Glutamatergic neuron (in vitro differentiated cells): ENCODE results near the gene PAM. TPM values are rescaled to one million over a fixed set of nuclear protein-coding genes. Genes with fewer than 3 reads are reported as not detected.

ENCODE experiments used
- DNase-seq: peaks from one replicate; pipeline ENCODE4 v3.0.0; 2022
- H3K27ac Mint-ChIP-seq: one replicate; pipeline ENCODE4 v1.8.0; 2020; ENCODE audit warnings: mild to moderate bottlenecking, mixed read lengths, inconsistent platforms; ENCODE audit not compliant: unreplicated experiment
- H3K27me3 Mint-ChIP-seq: one replicate; pipeline ENCODE4 v1.8.0; 2020; ENCODE audit warnings: mild to moderate bottlenecking, moderate library complexity, mixed read lengths, inconsistent platforms; ENCODE audit not compliant: unreplicated experiment
- H3K36me3 Mint-ChIP-seq: one replicate; pipeline ENCODE4 v1.8.0; 2020; ENCODE audit warnings: mild to moderate bottlenecking, mixed read lengths, inconsistent platforms; ENCODE audit not compliant: unreplicated experiment
- H3K4me1 Mint-ChIP-seq: one replicate; pipeline ENCODE4 v1.8.0; 2020; ENCODE audit warnings: mild to moderate bottlenecking, low read depth, mixed read lengths, inconsistent platforms; ENCODE audit not compliant: unreplicated experiment
- H3K4me3 Mint-ChIP-seq: one replicate; pipeline ENCODE4 v1.8.0; 2020; ENCODE audit warnings: mild to moderate bottlenecking, mixed read lengths, inconsistent platforms; ENCODE audit not compliant: unreplicated experiment
- H3K9me3 Mint-ChIP-seq: one replicate; pipeline ENCODE4 v1.8.0; 2020; ENCODE audit warnings: mild to moderate bottlenecking, moderate library complexity, mixed read lengths, inconsistent platforms; ENCODE audit not compliant: unreplicated experiment
- CTCF ChIP-seq: fragments of 200-600 bp; sonication (generic); IDR thresholded peaks from one replicate; pipeline ENCODE4 v1.5.0; 2021; ENCODE audit not compliant: partially characterized antibody, unreplicated experiment
- total RNA-seq: library from RNA; stranded (reverse); fragmentation: NEBNext Ultra II Directional; extraction: Animal tissue kit (Norgen Biotek cat#: 25700); gene quantifications from one replicate; pipeline ENCODE4 v1.2.1, GENCODE V29; 2021; ENCODE audit not compliant: unreplicated experiment

Gene PAM
- total RNA-seq, 1 donor from 2014 or later: 192 TPM

GRCh38 chr5:102975457-102976182 lies 220.5 kb downstream of the PAM start:
- TF ChIP-seq CTCF: no peak
- peak overlapping the region; percentile 92 for H3K27ac Mint-ChIP-seq
- peaks cover 20% of the 10 kb centered on the region for H3K4me1 Mint-ChIP-seq
- peak overlapping the region; percentile 25 for H3K4me3 Mint-ChIP-seq
- no peak for DNase-seq
- peaks cover 3% of the 10 kb centered on the region for H3K9me3 Mint-ChIP-seq
- peaks cover 2% of the 10 kb centered on the region for H3K27me3 Mint-ChIP-seq
- no peaks in the 10 kb centered on the region for H3K36me3 Mint-ChIP-seq

GRCh38 chr5:102981957-102982635 lies 227.0 kb downstream of the PAM start:
- Mint-ChIP-seq H3K27me3 (peaks cover 4% of the 10 kb centered on the region), H3K4me3 (no peak overlapping the region), H3K36me3 (peaks cover 31% of the 10 kb centered on the region), H3K4me1 (no peaks in the 10 kb centered on the region), H3K9me3 (peaks cover 16% of the 10 kb centered on the region), H3K27ac (no peak overlapping the region)
- DNase-seq: no peak
- no peak for TF ChIP-seq CTCF

- no peak for TF ChIP-seq CTCF
- Mint-ChIP-seq H3K27ac (no peak overlapping the region), H3K27me3 (peaks cover 4% of the 10 kb centered on the region), H3K9me3 (peaks cover 16% of the 10 kb centered on the region), H3K4me1 (no peaks in the 10 kb centered on the region), H3K4me3 (no peak overlapping the region), H3K36me3 (peaks cover 28% of the 10 kb centered on the region)
- DNase-seq: no peak
Measured at GRCh38 chr5:102986074-102986473, 231.0 kb downstream of the PAM start.

- Mint-ChIP-seq H3K36me3 (peaks cover 9% of the 10 kb centered on the region), H3K4me1 (no peaks in the 10 kb centered on the region), H3K4me3 (no peak overlapping the region), H3K27me3 (peaks cover 2% of the 10 kb centered on the region), H3K9me3 (peaks cover 10% of the 10 kb centered on the region), H3K27ac (no peak overlapping the region)
- DNase-seq: no peak
- no peak for TF ChIP-seq CTCF
Measured at GRCh38 chr5:102988459-102988858, 233.4 kb downstream of the PAM start.

- Mint-ChIP-seq H3K27ac (no peak overlapping the region), H3K4me1 (peaks cover 5% of the 10 kb centered on the region), H3K36me3 (no peaks in the 10 kb centered on the region), H3K9me3 (no peaks in the 10 kb centered on the region), H3K27me3 (no peaks in the 10 kb centered on the region), H3K4me3 (no peak overlapping the region)
- TF ChIP-seq CTCF: no peak
- no peak for DNase-seq
Measured at GRCh38 chr5:102991802-102992201, 236.7 kb downstream of the PAM start.
